Measurements from ENCODE around the gene ANKS3.

The ANKS3 gene

GRCh38 chr16:4682616-4683254 lies 51.3 kb downstream of the ANKS3 start:
- DNase-seq, result no peak

GRCh38 chr16:4682084-4682591 lies 51.9 kb downstream of the ANKS3 start:
- DNase-seq, result no peak

- DNase-seq, result no peak
Measured at GRCh38 chr16:4681471-4682083, 52.5 kb downstream of the ANKS3 start.

GRCh38 chr16:4680673-4681470 lies 53.2 kb downstream of the ANKS3 start:
- no peak for DNase-seq

- no peak for DNase-seq
Measured at GRCh38 chr16:4679850-4680636, 54.0 kb downstream of the ANKS3 start.

- no peak for DNase-seq
Measured at GRCh38 chr16:4679156-4679849, 54.8 kb downstream of the ANKS3 start.

GRCh38 chr16:4678596-4678995 lies 55.5 kb downstream of the ANKS3 start:
- no peak for DNase-seq

GRCh38 chr16:4677994-4678393 lies 56.1 kb downstream of the ANKS3 start:
- no peak for DNase-seq

GRCh38 chr16:4677390-4677789 lies 56.7 kb downstream of the ANKS3 start:
- DNase-seq, result no peak

GRCh38 chr16:4676831-4677230 lies 57.2 kb downstream of the ANKS3 start:
- no peak for DNase-seq

GRCh38 chr16:4675864-4676786 lies 57.9 kb downstream of the ANKS3 start:
- no peak for DNase-seq

GRCh38 chr16:4674926-4675530 lies 59.0 kb downstream of the ANKS3 start:
- DNase-seq, result no peak

- DNase-seq, result no peak
Measured at GRCh38 chr16:4673387-4674046, 60.6 kb downstream of the ANKS3 start.

- no peak for DNase-seq
Measured at GRCh38 chr16:4668313-4668960, 65.6 kb downstream of the ANKS3 start.

GRCh38 chr16:4667203-4667963 lies 66.7 kb downstream of the ANKS3 start:
- DNase-seq, result peak; percentile 36

- no peak for DNase-seq
Measured at GRCh38 chr16:4666537-4667202, 67.4 kb downstream of the ANKS3 start.

GRCh38 chr16:4664538-4665418 lies 69.3 kb downstream of the ANKS3 start:
- DNase-seq, result no peak
